ENCODE results near the gene ITPK1. TPM values are rescaled to one million over a fixed set of nuclear protein-coding genes. Genes with fewer than 3 reads are reported as not detected.

The ITPK1 gene
- polyA plus RNA-seq, 1 of the 3 experiments (the other 2 are of a cell fraction): 23.2 TPM

GRCh38 chr14:93126111-93126510 is 10.4 kb upstream of the ITPK1 start:
- no peaks in the 10 kb centered on the region for H3K27me3 ChIP-seq (ENCODE audit: insufficient read depth)
- no peaks in the 10 kb centered on the region for H4K20me1 ChIP-seq (ENCODE audit: insufficient read depth)
- no peaks in the 10 kb centered on the region for H3K9me3 ChIP-seq
- H3K36me3 ChIP-seq (replicated peaks in 1 of 2; ENCODE audit: control insufficient read depth in 1 of 2, insufficient read depth in 2 of 2, low read length in 1 of 2): no peaks in the 10 kb centered on the region
- no peak overlapping the region for H3K4me3 ChIP-seq (ENCODE audit: low read depth in 2 of 2, low read length in 1 of 2)
- no peak overlapping the region for H3K27ac ChIP-seq (ENCODE audit: low read depth in 2 of 2, low read length in 1 of 2)
- H3K9me2 ChIP-seq: no peaks in the 10 kb centered on the region
- H3K4me1 ChIP-seq (ENCODE audit: control insufficient read depth in 1 of 2, insufficient read depth in 2 of 2, low read depth in 1 of 2, low read length in 1 of 2): no peaks in the 10 kb centered on the region
- ChIA-PET CTCF (interaction anchor here (1.3 to 2.3 kb wide), 4 partner anchors 10 to 174 kb away, joined by 3 to 8 read pairs (median 5); no protein-coding TSS in a partner anchor), POLR2A (no interaction called here)
- H3F3A ChIP-seq (replicated peaks; ENCODE audit: insufficient read depth): no peaks in the 10 kb centered on the region
- 87% methylated on average over 9 of the region's 9 CpGs for WGBS (ENCODE audit: low lambda C conversion rate)
- H3K9ac ChIP-seq: no peak overlapping the region
- H2AFZ ChIP-seq (ENCODE audit: low read depth): no peak overlapping the region
- DNase-seq: no peak
- H3K79me2 ChIP-seq (ENCODE audit: insufficient read depth): no peaks in the 10 kb centered on the region
- H3K4me2 ChIP-seq: no peak overlapping the region
- TF ChIP-seq SIN3A (IDR thresholded peaks at IDR 0.05; ENCODE audit: borderline replicate concordance, low read depth, low read length) (no peak), JUND (IDR thresholded peaks at IDR 0.05) (no peak), USF2 (IDR thresholded peaks at IDR 0.05; ENCODE audit: borderline replicate concordance, low read depth, low read length) (no peak), SMC3 (IDR thresholded peaks at IDR 0.05; ENCODE audit: low read depth, low read length) (no peak)

GRCh38 chr14:93122826-93123225 is 7.1 kb upstream of the ITPK1 start:
- no peaks in the 10 kb centered on the region for H3F3A ChIP-seq (replicated peaks; ENCODE audit: insufficient read depth)
- no peaks in the 10 kb centered on the region for H4K20me1 ChIP-seq (ENCODE audit: insufficient read depth)
- H3K27ac ChIP-seq (ENCODE audit: low read depth in 2 of 2, low read length in 1 of 2): no peak overlapping the region
- no peak overlapping the region for H2AFZ ChIP-seq (ENCODE audit: low read depth)
- no peaks in the 10 kb centered on the region for H3K36me3 ChIP-seq (replicated peaks in 1 of 2; ENCODE audit: control insufficient read depth in 1 of 2, insufficient read depth in 2 of 2, low read length in 1 of 2)
- no peaks in the 10 kb centered on the region for H3K4me1 ChIP-seq (ENCODE audit: control insufficient read depth in 1 of 2, insufficient read depth in 2 of 2, low read depth in 1 of 2, low read length in 1 of 2)
- no peak overlapping the region for H3K4me2 ChIP-seq
- no peaks in the 10 kb centered on the region for H3K27me3 ChIP-seq (ENCODE audit: insufficient read depth)
- H3K9me2 ChIP-seq: no peaks in the 10 kb centered on the region
- no peak overlapping the region for H3K9ac ChIP-seq
- no peaks in the 10 kb centered on the region for H3K79me2 ChIP-seq (ENCODE audit: insufficient read depth)
- H3K9me3 ChIP-seq: no peaks in the 10 kb centered on the region
- whole genome bisulfite sequencing (ENCODE audit: low lambda C conversion rate): 69% methylated on average over 4 of the region's 6 CpGs
- TF ChIP-seq FOXJ3 (CRISPR knock-in tag; IDR thresholded peaks at IDR 0.05) (no peak), RFX5 (IDR thresholded peaks at IDR 0.05; ENCODE audit: low read length) (no peak), NFIC (IDR thresholded peaks at IDR 0.05; ENCODE audit: borderline replicate concordance) (no peak), MEF2A (IDR thresholded peaks at IDR 0.05; ENCODE audit: borderline replicate concordance, low read depth) (no peak), CHD2 (IDR thresholded peaks at IDR 0.05; ENCODE audit: low read length, partially characterized antibody) (no peak), MAX (IDR thresholded peaks at IDR 0.05; ENCODE audit: low read depth) (no peak), EP300 (IDR thresholded peaks at IDR 0.05; ENCODE audit: borderline replicate concordance in 1 of 2, low read depth in 1 of 2, low read length in 1 of 2) (no peak), CTCF (IDR thresholded peaks at IDR 0.05) (no peak), TAF1 (IDR thresholded peaks at IDR 0.05; ENCODE audit: borderline replicate concordance, low read depth, low read length) (no peak), GATA2 (CRISPR knock-in tag; IDR thresholded peaks at IDR 0.05) (no peak), POLR2AphosphoS5 (IDR thresholded peaks at IDR 0.05; ENCODE audit: low read depth, low read length) (no peak), EZH2phosphoT487 (IDR thresholded peaks at IDR 0.05; ENCODE audit: borderline replicate concordance, low read depth) (no peak), SMC3 (IDR thresholded peaks at IDR 0.05; ENCODE audit: low read depth, low read length) (no peak), TCF12 (IDR thresholded peaks at IDR 0.05) (no peak), MXI1 (IDR thresholded peaks at IDR 0.05; ENCODE audit: low read depth, low read length) (no peak), RXRA (IDR thresholded peaks at IDR 0.05; ENCODE audit: borderline replicate concordance, low read depth) (no peak), NRF1 (IDR thresholded peaks at IDR 0.05; ENCODE audit: low read depth, low read length) (no peak)
- POLR2A ChIA-PET: no interaction called here
- no peak overlapping the region for H3K4me3 ChIP-seq (ENCODE audit: low read depth in 2 of 2, low read length in 1 of 2)
- CTCF ChIA-PET: interaction anchor here (1.7 to 15.0 kb wide), 3 partner anchors 10 to 23 kb away, joined by 4 to 236 read pairs (median 7); no protein-coding TSS in a partner anchor
- DNase-seq: no peak

All from SK-N-SH (cell line).